Glomerular endothelial cell (primary cell): Measurements from ENCODE around the gene SLC12A7. TPM values are rescaled to one million over a fixed set of nuclear protein-coding genes. Genes with fewer than 3 reads are reported as not detected.

Experiments
- DNase-seq: peaks from one replicate; pipeline ENCODE4 v3.0.0-alpha.2; 2011; ENCODE audit warnings: low read depth, low spot score; ENCODE audit errors: extremely low read depth
- total RNA-seq: library from RNA; depleted of rRNA; stranded (reverse); fragments of >200 nt; gene quantifications from 2 replicates; pipeline ENCODE4 v1.2.3, GENCODE V29; 2015

The SLC12A7 gene
- total RNA-seq, 1 donor from 2014 or later, result 49.8 TPM

GRCh38 chr5:1039706-1040260 is 72.1 kb downstream of the SLC12A7 start:
- no peak for DNase-seq

GRCh38 chr5:1039210-1039548 is 72.7 kb downstream of the SLC12A7 start:
- no peak for DNase-seq

GRCh38 chr5:1038417-1039209 is 73.2 kb downstream of the SLC12A7 start:
- DNase-seq, result no peak

- no peak for DNase-seq
Observed at GRCh38 chr5:1037671-1038416, 74.0 kb downstream of the SLC12A7 start.

GRCh38 chr5:1037123-1037670 is 74.7 kb downstream of the SLC12A7 start:
- no peak for DNase-seq

- DNase-seq, result no peak
Observed at GRCh38 chr5:1036504-1037122, 75.2 kb downstream of the SLC12A7 start.

- no peak for DNase-seq
Observed at GRCh38 chr5:1035421-1036405, 76.2 kb downstream of the SLC12A7 start.

- DNase-seq, result no peak
Observed at GRCh38 chr5:1034986-1035385, 76.9 kb downstream of the SLC12A7 start.

- no peak for DNase-seq
Observed at GRCh38 chr5:1034421-1034905, 77.4 kb downstream of the SLC12A7 start.

- no peak for DNase-seq
Observed at GRCh38 chr5:1033606-1034420, 78.0 kb downstream of the SLC12A7 start.

- no peak for DNase-seq
Observed at GRCh38 chr5:1033178-1033577, 78.7 kb downstream of the SLC12A7 start.

GRCh38 chr5:1032551-1033027 is 79.3 kb downstream of the SLC12A7 start:
- DNase-seq, result no peak

GRCh38 chr5:1032011-1032410 is 79.9 kb downstream of the SLC12A7 start:
- no peak for DNase-seq

GRCh38 chr5:1031306-1031959 is 80.4 kb downstream of the SLC12A7 start:
- DNase-seq, result no peak

GRCh38 chr5:1030801-1031271 is 81.0 kb downstream of the SLC12A7 start:
- no peak for DNase-seq

GRCh38 chr5:1029945-1030625 is 81.8 kb downstream of the SLC12A7 start:
- DNase-seq, result no peak

- no peak for DNase-seq
Observed at GRCh38 chr5:1029282-1029944, 82.5 kb downstream of the SLC12A7 start.
